ENCODE data around the gene PARD3. TPM values are rescaled to one million over a fixed set of nuclear protein-coding genes. Genes with fewer than 3 reads are reported as not detected.

PARD3 gene
- total and polyA plus RNA-seq, 7 experiments from 2014 or later = 0.19 to 1.2 (median 0.43) TPM

DNA sequence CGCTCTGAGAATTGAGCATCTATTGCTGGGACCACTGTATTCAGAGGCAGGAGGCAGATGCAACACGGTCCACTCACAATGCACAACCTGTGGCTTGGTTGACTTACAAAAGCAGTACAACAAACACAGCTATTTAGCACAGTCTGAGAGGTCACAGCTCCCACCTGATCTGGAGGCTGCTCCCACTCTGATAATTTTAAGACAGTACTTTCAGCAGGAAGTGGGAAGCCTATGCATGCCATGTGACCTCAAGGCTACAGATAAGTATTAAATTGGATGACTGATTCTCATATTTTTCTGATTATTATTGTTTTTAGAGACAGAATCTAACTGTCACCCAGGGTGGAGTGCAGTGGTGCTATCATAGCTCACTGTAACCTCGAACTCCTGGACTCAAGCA lies 659.3 kb downstream of the PARD3 start:
- H3K9me3 Mint-ChIP-seq = no peaks in the 10 kb centered on the region
- POLR2A ChIA-PET = no interaction called here
- H3K4me3 Mint-ChIP-seq = no peak overlapping the region
- H3K27ac ChIP-seq (ENCODE audit: low read depth, low read length) = no peak overlapping the region
- H3K27ac Mint-ChIP-seq = no peak overlapping the region
- H3K36me3 Mint-ChIP-seq = no peaks in the 10 kb centered on the region
- CTCF ChIA-PET = no interaction called here
- no peaks in the 10 kb centered on the region for H3K4me1 ChIP-seq (ENCODE audit: control insufficient read depth in 2 of 2, insufficient read depth in 2 of 2, low read length in 2 of 2)
- no peak overlapping the region for H3K4me3 ChIP-seq (ENCODE audit: low read length)
- no peaks in the 10 kb centered on the region for H3K4me1 Mint-ChIP-seq
- H3K36me3 ChIP-seq (ENCODE audit: control insufficient read depth in 2 of 3, insufficient read depth in 3 of 3, low read length in 3 of 3) = no peaks in the 10 kb centered on the region
- H3K9me3 ChIP-seq (ENCODE audit: control insufficient read depth in 2 of 3, low read length in 3 of 3) = no peaks in the 10 kb centered on the region
- H3K27me3 Mint-ChIP-seq = peaks cover 0 to 15% (median 10%) of the 10 kb centered on the region in 5 donors
- ATAC-seq (no peak), DNase-seq (no peak)
- no peaks in the 10 kb centered on the region for H3K27me3 ChIP-seq (ENCODE audit: control insufficient read depth in 2 of 2, insufficient read depth in 2 of 2, low read length in 2 of 2)
- intact Hi-C loops (cut with micrococcal nuclease) = no loop called here

DNA sequence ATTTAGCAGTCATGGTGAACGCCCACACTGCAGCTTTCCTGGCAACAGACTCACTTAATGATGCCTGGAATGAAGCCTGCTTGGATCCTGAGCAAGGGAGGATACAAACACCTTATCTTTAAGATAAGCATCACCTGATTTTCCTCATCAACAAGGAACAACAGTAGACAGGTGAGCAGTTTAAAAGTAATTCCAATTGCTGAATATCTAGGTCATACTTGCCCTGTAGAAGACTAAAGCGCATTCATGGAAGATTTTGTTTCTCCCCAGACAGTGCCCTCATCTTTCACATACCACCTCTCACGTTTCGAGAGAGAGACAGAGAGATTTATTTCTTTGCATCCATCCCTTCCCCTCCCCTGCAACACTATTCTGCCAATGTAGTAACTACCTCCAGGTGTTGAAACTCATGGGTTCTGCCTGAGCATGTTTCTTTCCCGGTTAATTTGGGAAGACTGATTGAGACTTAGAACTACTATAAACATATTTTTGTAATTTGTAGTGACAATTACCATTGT lies 660.7 kb downstream of the PARD3 start:
- Mint-ChIP-seq H3K4me3 (no peak overlapping the region), H3K36me3 (no peaks in the 10 kb centered on the region), H3K27ac (no peak overlapping the region), H3K9me3 (no peaks in the 10 kb centered on the region), H3K27me3 (peaks cover 0 to 20% (median 10%) of the 10 kb centered on the region in 5 donors), H3K4me1 (no peaks in the 10 kb centered on the region)
- ATAC-seq (no peak), DNase-seq (no peak)
- Histone ChIP-seq H3K4me1 (ENCODE audit: control insufficient read depth in 2 of 2, insufficient read depth in 2 of 2, low read length in 2 of 2) (no peaks in the 10 kb centered on the region), H3K27ac (ENCODE audit: low read depth, low read length) (no peak overlapping the region), H3K4me3 (ENCODE audit: low read length) (no peak overlapping the region), H3K27me3 (ENCODE audit: control insufficient read depth in 2 of 2, insufficient read depth in 2 of 2, low read length in 2 of 2) (no peaks in the 10 kb centered on the region), H3K9me3 (ENCODE audit: control insufficient read depth in 2 of 3, low read length in 3 of 3) (no peaks in the 10 kb centered on the region), H3K36me3 (ENCODE audit: control insufficient read depth in 2 of 3, insufficient read depth in 3 of 3, low read length in 3 of 3) (no peaks in the 10 kb centered on the region)
- CTCF ChIA-PET = no interaction called here
- POLR2A ChIA-PET = no interaction called here
- intact Hi-C loops (cut with micrococcal nuclease) = no loop called here

DNA sequence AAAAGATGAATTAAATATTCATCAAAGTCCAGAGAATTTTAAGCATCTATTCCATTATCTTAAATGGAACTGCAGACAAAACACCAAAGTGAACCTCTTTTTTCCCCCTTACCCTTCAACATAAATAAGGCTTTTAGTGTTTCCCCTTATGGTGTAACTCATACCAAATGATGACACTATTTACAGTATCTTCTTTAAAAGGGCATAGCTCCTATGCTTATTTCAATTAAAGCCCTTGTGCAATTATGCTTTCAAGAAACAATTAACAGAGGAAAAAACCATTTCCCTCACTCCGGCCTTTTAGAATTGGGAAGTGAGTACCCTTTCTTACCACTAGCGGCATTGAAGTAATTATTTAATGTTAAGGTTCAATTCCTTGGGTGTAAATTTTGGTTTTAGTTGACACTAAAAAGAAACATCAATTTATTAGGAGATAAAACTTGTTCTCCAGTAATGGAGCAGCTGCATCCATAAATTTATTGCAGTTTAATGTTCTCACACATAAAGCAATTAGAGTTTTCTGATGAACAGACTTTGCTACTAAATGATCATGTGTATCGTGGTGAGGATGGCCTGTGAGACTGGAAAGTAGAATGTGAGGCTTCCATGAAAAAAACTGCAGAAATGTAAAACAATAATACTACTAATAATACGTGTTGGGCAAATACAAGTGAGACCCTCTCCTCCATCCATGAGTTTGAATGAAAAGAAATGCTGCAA lies 661.3 kb downstream of the PARD3 start:
- Histone ChIP-seq H3K36me3 (ENCODE audit: control insufficient read depth in 2 of 3, insufficient read depth in 3 of 3, low read length in 3 of 3) (no peaks in the 10 kb centered on the region), H3K9me3 (ENCODE audit: control insufficient read depth in 2 of 3, low read length in 3 of 3) (no peaks in the 10 kb centered on the region), H3K4me3 (ENCODE audit: low read length) (no peak overlapping the region), H3K27me3 (ENCODE audit: control insufficient read depth in 2 of 2, insufficient read depth in 2 of 2, low read length in 2 of 2) (no peaks in the 10 kb centered on the region), H3K4me1 (ENCODE audit: control insufficient read depth in 2 of 2, insufficient read depth in 2 of 2, low read length in 2 of 2) (no peaks in the 10 kb centered on the region), H3K27ac (ENCODE audit: low read depth, low read length) (no peak overlapping the region)
- H3K9me3 Mint-ChIP-seq = no peaks in the 10 kb centered on the region
- no peak for DNase-seq
- ChIA-PET CTCF (no interaction called here), POLR2A (no interaction called here)
- H3K27ac Mint-ChIP-seq = no peak overlapping the region
- peaks cover 0 to 20% (median 10%) of the 10 kb centered on the region in 5 donors for H3K27me3 Mint-ChIP-seq
- H3K4me1 Mint-ChIP-seq = no peaks in the 10 kb centered on the region
- intact Hi-C loops (cut with micrococcal nuclease) = no loop called here
- H3K36me3 Mint-ChIP-seq = no peaks in the 10 kb centered on the region
- no peak overlapping the region for H3K4me3 Mint-ChIP-seq
- ATAC-seq = no peak

DNA sequence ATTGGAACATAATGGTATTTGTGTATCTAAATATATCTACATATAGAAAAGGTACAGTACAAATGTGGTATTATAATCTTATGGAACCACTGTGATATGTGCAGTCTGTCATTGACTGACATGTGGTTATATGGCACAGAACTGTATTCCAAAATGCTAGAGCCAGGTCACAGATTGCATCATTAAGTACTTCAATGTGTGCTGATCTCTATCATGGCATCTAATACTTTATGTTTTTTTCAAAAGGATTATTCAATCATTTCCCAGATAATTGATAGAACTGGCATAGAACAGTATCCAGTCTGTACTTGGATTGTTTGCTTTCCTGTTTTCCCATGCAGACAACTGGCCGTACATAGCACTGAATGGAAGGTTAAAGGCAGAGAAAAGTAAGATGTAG lies 662.7 kb downstream of the PARD3 start:
- ChIA-PET POLR2A (no interaction called here), CTCF (no interaction called here)
- no peaks in the 10 kb centered on the region for H3K36me3 ChIP-seq (ENCODE audit: control insufficient read depth in 2 of 3, insufficient read depth in 3 of 3, low read length in 3 of 3)
- intact Hi-C loops (cut with micrococcal nuclease) = no loop called here
- no peaks in the 10 kb centered on the region for H3K4me1 ChIP-seq (ENCODE audit: control insufficient read depth in 2 of 2, insufficient read depth in 2 of 2, low read length in 2 of 2)
- Mint-ChIP-seq H3K27ac (no peak overlapping the region), H3K27me3 (peaks cover 0 to 31% (median 8%) of the 10 kb centered on the region in 5 donors), H3K4me1 (no peaks in the 10 kb centered on the region), H3K36me3 (no peaks in the 10 kb centered on the region), H3K4me3 (no peak overlapping the region), H3K9me3 (no peaks in the 10 kb centered on the region)
- no peak for DNase-seq
- no peak for ATAC-seq
- no peaks in the 10 kb centered on the region for H3K27me3 ChIP-seq (ENCODE audit: control insufficient read depth in 2 of 2, insufficient read depth in 2 of 2, low read length in 2 of 2)
- no peak overlapping the region for H3K27ac ChIP-seq (ENCODE audit: low read depth, low read length)
- no peaks in the 10 kb centered on the region for H3K9me3 ChIP-seq (ENCODE audit: control insufficient read depth in 2 of 3, low read length in 3 of 3)
- H3K4me3 ChIP-seq (ENCODE audit: low read length) = no peak overlapping the region

DNA sequence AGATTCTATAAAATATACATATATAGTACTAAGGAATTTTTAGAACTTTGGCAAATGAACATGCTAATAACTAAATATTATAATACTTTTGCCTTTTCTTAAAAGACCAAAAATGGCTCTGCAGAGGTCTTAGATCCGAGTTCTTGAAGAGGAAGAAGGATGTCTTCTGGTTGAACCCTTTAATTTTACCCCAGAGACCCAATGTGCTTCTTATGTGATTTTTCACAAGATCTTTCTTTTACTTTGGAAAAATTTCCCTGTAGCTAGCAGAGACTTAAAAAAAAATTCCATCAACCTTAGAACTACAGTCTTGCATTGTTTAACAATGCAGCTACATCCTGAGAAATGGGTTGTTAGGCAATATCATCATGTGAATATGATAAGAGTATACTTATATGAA lies 663.2 kb downstream of the PARD3 start:
- Histone ChIP-seq H3K27ac (ENCODE audit: low read depth, low read length) (no peak overlapping the region), H3K4me3 (ENCODE audit: low read length) (no peak overlapping the region), H3K4me1 (ENCODE audit: control insufficient read depth in 2 of 2, insufficient read depth in 2 of 2, low read length in 2 of 2) (no peaks in the 10 kb centered on the region), H3K9me3 (ENCODE audit: control insufficient read depth in 2 of 3, low read length in 3 of 3) (no peaks in the 10 kb centered on the region), H3K27me3 (ENCODE audit: control insufficient read depth in 2 of 2, insufficient read depth in 2 of 2, low read length in 2 of 2) (no peaks in the 10 kb centered on the region), H3K36me3 (ENCODE audit: control insufficient read depth in 2 of 3, insufficient read depth in 3 of 3, low read length in 3 of 3) (no peaks in the 10 kb centered on the region)
- ChIA-PET CTCF (no interaction called here), POLR2A (no interaction called here)
- no peak for DNase-seq
- H3K27me3 Mint-ChIP-seq = peaks cover 0 to 31% (median 3%) of the 10 kb centered on the region in 5 donors
- no peaks in the 10 kb centered on the region for H3K9me3 Mint-ChIP-seq
- no peak overlapping the region for H3K27ac Mint-ChIP-seq
- H3K4me1 Mint-ChIP-seq = no peaks in the 10 kb centered on the region
- no peaks in the 10 kb centered on the region for H3K36me3 Mint-ChIP-seq
- no peak overlapping the region for H3K4me3 Mint-ChIP-seq
- no peak for ATAC-seq
- intact Hi-C loops (cut with micrococcal nuclease) = no loop called here

DNA sequence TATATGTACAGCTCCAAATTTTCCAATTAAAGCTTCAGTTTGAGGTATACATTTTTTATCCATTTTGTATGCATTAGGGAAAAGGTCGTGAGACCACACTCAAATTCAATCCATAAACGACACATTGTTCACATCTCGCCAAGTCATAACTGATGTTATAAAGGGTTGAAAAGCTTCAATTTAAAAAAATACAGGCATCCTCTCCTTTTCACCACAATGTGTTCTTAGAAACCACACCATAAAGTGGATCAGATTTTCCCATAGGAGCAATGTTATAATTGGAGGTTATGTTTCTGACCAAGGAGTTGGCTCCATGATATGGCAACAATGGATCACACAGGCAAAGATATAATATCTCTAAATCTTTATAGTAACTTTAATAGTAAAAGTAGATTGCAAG lies 663.6 kb downstream of the PARD3 start:
- intact Hi-C loops (cut with micrococcal nuclease) = no loop called here
- Mint-ChIP-seq H3K27ac (no peak overlapping the region), H3K4me3 (no peak overlapping the region), H3K27me3 (peaks cover 0 to 33% (median 3%) of the 10 kb centered on the region in 5 donors), H3K36me3 (no peaks in the 10 kb centered on the region), H3K9me3 (peaks cover 0 to under 1% (median 0%) of the 10 kb centered on the region in 11 donors), H3K4me1 (no peaks in the 10 kb centered on the region)
- Histone ChIP-seq H3K4me1 (ENCODE audit: control insufficient read depth in 2 of 2, insufficient read depth in 2 of 2, low read length in 2 of 2) (no peaks in the 10 kb centered on the region), H3K9me3 (ENCODE audit: control insufficient read depth in 2 of 3, low read length in 3 of 3) (no peaks in the 10 kb centered on the region), H3K4me3 (ENCODE audit: low read length) (no peak overlapping the region), H3K27me3 (ENCODE audit: control insufficient read depth in 2 of 2, insufficient read depth in 2 of 2, low read length in 2 of 2) (no peaks in the 10 kb centered on the region), H3K27ac (ENCODE audit: low read depth, low read length) (no peak overlapping the region), H3K36me3 (ENCODE audit: control insufficient read depth in 2 of 3, insufficient read depth in 3 of 3, low read length in 3 of 3) (no peaks in the 10 kb centered on the region)
- DNase-seq (no peak), ATAC-seq (no peak)
- ChIA-PET POLR2A (no interaction called here), CTCF (no interaction called here)

DNA sequence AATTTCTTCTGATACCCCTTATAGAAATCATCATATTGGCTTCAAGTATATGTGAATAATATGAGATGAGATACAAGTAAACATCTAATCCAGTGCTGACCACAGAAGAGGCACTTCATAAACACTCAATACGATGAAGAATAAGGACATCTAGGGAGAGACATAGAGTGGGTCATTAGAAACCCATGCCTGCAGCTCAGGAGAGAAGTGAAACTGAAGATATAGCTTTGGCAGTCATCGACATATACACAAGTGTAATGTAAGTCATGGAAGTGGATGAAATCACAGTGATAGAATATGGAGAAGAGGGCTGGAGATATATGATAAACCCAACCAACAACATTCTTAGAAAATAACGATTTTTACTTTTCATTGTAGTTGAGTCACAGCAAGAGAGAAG lies 665.0 kb downstream of the PARD3 start:
- Histone ChIP-seq H3K9me3 (ENCODE audit: control insufficient read depth in 2 of 3, low read length in 3 of 3) (no peaks in the 10 kb centered on the region), H3K4me1 (ENCODE audit: control insufficient read depth in 2 of 2, insufficient read depth in 2 of 2, low read length in 2 of 2) (no peaks in the 10 kb centered on the region), H3K27ac (ENCODE audit: low read depth, low read length) (no peak overlapping the region), H3K36me3 (ENCODE audit: control insufficient read depth in 2 of 3, insufficient read depth in 3 of 3, low read length in 3 of 3) (no peaks in the 10 kb centered on the region), H3K27me3 (ENCODE audit: control insufficient read depth in 2 of 2, insufficient read depth in 2 of 2, low read length in 2 of 2) (no peaks in the 10 kb centered on the region), H3K4me3 (ENCODE audit: low read length) (no peak overlapping the region)
- H3K4me3 Mint-ChIP-seq = no peak overlapping the region
- CTCF ChIA-PET = interaction anchor here (0.6 kb wide), 1 partner anchor 967 kb away, joined by 3 read pairs; no protein-coding TSS in a partner anchor
- POLR2A ChIA-PET = no interaction called here
- no peaks in the 10 kb centered on the region for H3K4me1 Mint-ChIP-seq
- intact Hi-C loops (cut with micrococcal nuclease) = no loop called here
- H3K36me3 Mint-ChIP-seq = no peaks in the 10 kb centered on the region
- H3K27ac Mint-ChIP-seq = no peak overlapping the region
- DNase-seq = no peak
- H3K9me3 Mint-ChIP-seq = peaks cover 0 to 6% (median 0%) of the 10 kb centered on the region in 11 donors
- ATAC-seq = no peak
- peaks cover 0 to 32% (median 9%) of the 10 kb centered on the region in 5 donors for H3K27me3 Mint-ChIP-seq

All from naive thymus-derived CD4-positive, alpha-beta T cell (primary cell).